CD4-positive, CD25-positive, alpha-beta regulatory T cell (primary cell): ENCODE data around the gene TTC13. TPM values are rescaled to one million over a fixed set of nuclear protein-coding genes. Genes with fewer than 3 reads are reported as not detected.
"Not testable (repeated sequence)": the region's sequence is repeated elsewhere in the genome, so short reads cannot be mapped to it uniquely, and the experiment has no call there.

Experiments
- ATAC-seq, 2 donors: fragments of 150-1000 bp; cut with Tn5 transposase; one replicate each; pipeline ENCODE4 v1.10.0; 2021; ENCODE audit warnings: low read depth in 2 of 2, moderate number of reproducible peaks in 2 of 2, moderate library complexity in 1 of 2
- DNase-seq, 3 donors: peaks; one replicate each; pipeline versions ENCODE4 v3.0.0 to v3.0.0-alpha.2; 2012 to 2022; ENCODE audit warnings: mixed read lengths in 1 of 3
- H3K27ac ChIP-seq: one replicate; pipeline ENCODE4 v1.7.0; 2013; ENCODE audit warnings: mild to moderate bottlenecking, low read length; ENCODE audit not compliant: insufficient read depth, poor library complexity, severe bottlenecking
- H3K27me3 ChIP-seq: one replicate; pipeline ENCODE4 v1.7.0; 2013; ENCODE audit warnings: low read length; ENCODE audit not compliant: control insufficient read depth, insufficient read depth
- H3K36me3 ChIP-seq: one replicate; pipeline ENCODE4 v1.7.0; 2013; ENCODE audit warnings: mild to moderate bottlenecking, low read length, moderate library complexity; ENCODE audit not compliant: control insufficient read depth, insufficient read depth
- H3K4me1 ChIP-seq: 2 replicates; pipeline ENCODE4 v1.7.0; 2013; ENCODE audit warnings: mild to moderate bottlenecking, low read length; ENCODE audit not compliant: insufficient read depth, control insufficient read depth, poor library complexity, severe bottlenecking
- H3K4me3 ChIP-seq: one replicate; pipeline ENCODE4 v1.7.0; 2013; ENCODE audit warnings: low read depth, mild to moderate bottlenecking, low read length, moderate library complexity
- H3K9me3 ChIP-seq, 2 experiments: 1 replicate in 1 of 2; 2 replicates in 1 of 2; pipeline ENCODE4 v1.7.0; 2013; ENCODE audit warnings: low read length in 2 of 2, mild to moderate bottlenecking in 1 of 2, moderate library complexity in 1 of 2; ENCODE audit not compliant: control insufficient read depth in 2 of 2
- H3K27ac Mint-ChIP-seq, 3 donors: one replicate each; pipeline ENCODE4 v1.8.0; 2020 to 2022; ENCODE audit warnings: mild to moderate bottlenecking in 3 of 3, mixed read lengths in 3 of 3, moderate library complexity in 2 of 3
- H3K27me3 Mint-ChIP-seq: one replicate; pipeline ENCODE4 v1.8.0; 2022; ENCODE audit warnings: mild to moderate bottlenecking, mixed read lengths
- H3K36me3 Mint-ChIP-seq: one replicate; pipeline ENCODE4 v1.8.0; 2020; ENCODE audit warnings: mixed read lengths
- H3K4me1 Mint-ChIP-seq, 4 donors: one replicate each; pipeline ENCODE4 v1.8.0; 2020 to 2022; ENCODE audit warnings: mixed read lengths in 4 of 4, mild to moderate bottlenecking in 1 of 4
- H3K4me3 Mint-ChIP-seq, 4 donors: one replicate each; pipeline ENCODE4 v1.8.0; 2020 to 2022; ENCODE audit warnings: mild to moderate bottlenecking in 4 of 4, mixed read lengths in 4 of 4, moderate library complexity in 3 of 4
- H3K9me3 Mint-ChIP-seq, 7 donors: one replicate each; pipeline ENCODE4 v1.8.0; 2020 to 2022; ENCODE audit warnings: mixed read lengths in 7 of 7, mild to moderate bottlenecking in 3 of 7, moderate library complexity in 2 of 7
- polyA plus RNA-seq, 4 donors: library from polyadenylated mRNA; unstranded; fragments of 300-500 nt; fragmentation: Illumina TruSeq; gene quantifications; one replicate each; pipeline ENCODE4 v1.2.3, GENCODE V29; 2021
- total RNA-seq: library from RNA; stranded (reverse); gene quantifications from one replicate; pipeline ENCODE4 v1.2.3, GENCODE V29; 2022

TTC13 gene
- total and polyA plus RNA-seq, 5 donors from 2014 or later: 8.9 to 40.5 (median 11.6) TPM

GRCh38 chr1:231011360-231011759 lies 32.7 kb upstream of the TTC13 start:
- Mint-ChIP-seq H3K27ac (no peak overlapping the region), H3K4me1 (no peaks in the 10 kb centered on the region), H3K9me3 (peaks cover 0 to 16% (median 8%) of the 10 kb centered on the region in 7 donors), H3K36me3 (no peaks in the 10 kb centered on the region), H3K4me3 (no peak overlapping the region), H3K27me3 (no peaks in the 10 kb centered on the region)
- Histone ChIP-seq H3K27ac (no peak overlapping the region), H3K27me3 (peaks cover 5% of the 10 kb centered on the region), H3K9me3 (peaks cover 0 to 3% of the 10 kb centered on the region in 2 experiments), H3K4me3 (no peak overlapping the region), H3K4me1 (no peaks in the 10 kb centered on the region), H3K36me3 (no peaks in the 10 kb centered on the region)
- ATAC-seq: no peak
- DNase-seq: no peak

GRCh38 chr1:231007535-231007934 lies 28.9 kb upstream of the TTC13 start:
- not testable (repeated sequence) for ATAC-seq, H3K4me3 Mint-ChIP-seq, H3K27me3 Mint-ChIP-seq, DNase-seq, H3K36me3 ChIP-seq, H3K27me3 ChIP-seq, H3K4me1 Mint-ChIP-seq, H3K4me3 ChIP-seq, H3K36me3 Mint-ChIP-seq, H3K27ac ChIP-seq, H3K4me1 ChIP-seq, H3K27ac Mint-ChIP-seq
- H3K9me3 Mint-ChIP-seq: peaks cover 7 to 49% (median 24%) of the 10 kb centered on the region in 7 donors
- H3K9me3 ChIP-seq: peaks cover 20 to 21% of the 10 kb centered on the region in 2 experiments

GRCh38 chr1:231001892-231002291 lies 23.2 kb upstream of the TTC13 start:
- ATAC-seq (no peak), DNase-seq (no peak)
- H3K9me3 Mint-ChIP-seq: peaks cover 0 to 42% (median 19%) of the 10 kb centered on the region in 7 donors
- H3K4me3 Mint-ChIP-seq: no peak overlapping the region
- no peak overlapping the region for H3K27ac Mint-ChIP-seq
- Histone ChIP-seq H3K4me3 (no peak overlapping the region), H3K27me3 (no peaks in the 10 kb centered on the region), H3K4me1 (no peaks in the 10 kb centered on the region), H3K36me3 (peaks cover 50% of the 10 kb centered on the region), H3K27ac (no peak overlapping the region), H3K9me3 (peaks cover 20 to 21% of the 10 kb centered on the region in 2 experiments)
- no peaks in the 10 kb centered on the region for H3K4me1 Mint-ChIP-seq
- H3K27me3 Mint-ChIP-seq: no peaks in the 10 kb centered on the region
- H3K36me3 Mint-ChIP-seq: peaks cover 5% of the 10 kb centered on the region

GRCh38 chr1:231000639-231001038 lies 22.0 kb upstream of the TTC13 start:
- H3K27ac ChIP-seq: no peak overlapping the region
- no peak for ATAC-seq
- H3K9me3 ChIP-seq: peaks cover 18 to 21% of the 10 kb centered on the region in 2 experiments
- no peak overlapping the region for H3K4me3 ChIP-seq
- H3K36me3 ChIP-seq: peaks cover 58% of the 10 kb centered on the region
- H3K36me3 Mint-ChIP-seq: peaks cover 11% of the 10 kb centered on the region
- H3K27me3 Mint-ChIP-seq: no peaks in the 10 kb centered on the region
- H3K27me3 ChIP-seq: no peaks in the 10 kb centered on the region
- H3K4me3 Mint-ChIP-seq: no peak overlapping the region
- no peak for DNase-seq
- no peaks in the 10 kb centered on the region for H3K4me1 ChIP-seq
- H3K9me3 Mint-ChIP-seq: peaks cover 0 to 29% (median 17%) of the 10 kb centered on the region in 7 donors
- H3K27ac Mint-ChIP-seq: no peak overlapping the region
- H3K4me1 Mint-ChIP-seq: no peaks in the 10 kb centered on the region

- Mint-ChIP-seq H3K9me3 (peaks cover 0 to 26% (median 15%) of the 10 kb centered on the region in 7 donors), H3K36me3 (peaks cover 11% of the 10 kb centered on the region), H3K27me3 (no peaks in the 10 kb centered on the region), H3K27ac (no peak overlapping the region), H3K4me3 (no peak overlapping the region), H3K4me1 (no peaks in the 10 kb centered on the region)
- H3K27ac ChIP-seq: no peak overlapping the region
- no peak overlapping the region for H3K4me3 ChIP-seq
- H3K27me3 ChIP-seq: no peaks in the 10 kb centered on the region
- ATAC-seq (no peak), DNase-seq (no peak)
- peaks cover 58% of the 10 kb centered on the region for H3K36me3 ChIP-seq
- peaks cover 18 to 21% of the 10 kb centered on the region in 2 experiments for H3K9me3 ChIP-seq
- H3K4me1 ChIP-seq: no peaks in the 10 kb centered on the region
These were observed 21.5 kb upstream of the TTC13 start for GRCh38 chr1:231000201-231000600.

- Histone ChIP-seq H3K27ac (no peak overlapping the region), H3K9me3 (no peaks in the 10 kb centered on the region), H3K4me3 (no peak overlapping the region), H3K36me3 (peaks cover 65% of the 10 kb centered on the region), H3K4me1 (no peaks in the 10 kb centered on the region), H3K27me3 (no peaks in the 10 kb centered on the region)
- peaks cover 22% of the 10 kb centered on the region for H3K36me3 Mint-ChIP-seq
- H3K27me3 Mint-ChIP-seq: no peaks in the 10 kb centered on the region
- ATAC-seq (no peak), DNase-seq (no peak)
- no peak overlapping the region for H3K27ac Mint-ChIP-seq
- H3K4me3 Mint-ChIP-seq: no peak overlapping the region
- no peaks in the 10 kb centered on the region for H3K9me3 Mint-ChIP-seq
- H3K4me1 Mint-ChIP-seq: peaks cover 0 to 9% (median 4%) of the 10 kb centered on the region in 4 donors
These were observed 16.2 kb upstream of the TTC13 start for GRCh38 chr1:230994860-230995259.

GRCh38 chr1:230992100-230992774 lies 13.6 kb upstream of the TTC13 start:
- H3K36me3 Mint-ChIP-seq: peaks cover 34% of the 10 kb centered on the region
- no peak overlapping the region for H3K27ac Mint-ChIP-seq
- ATAC-seq: no peak
- Histone ChIP-seq H3K9me3 (no peaks in the 10 kb centered on the region), H3K4me3 (no peak overlapping the region), H3K27ac (no peak overlapping the region), H3K4me1 (no peaks in the 10 kb centered on the region), H3K36me3 (peaks cover 44% of the 10 kb centered on the region), H3K27me3 (no peaks in the 10 kb centered on the region)
- no peak for DNase-seq
- H3K9me3 Mint-ChIP-seq: no peaks in the 10 kb centered on the region
- no peak overlapping the region for H3K4me3 Mint-ChIP-seq
- H3K4me1 Mint-ChIP-seq: peaks cover 4 to 12% (median 9%) of the 10 kb centered on the region in 4 donors
- no peaks in the 10 kb centered on the region for H3K27me3 Mint-ChIP-seq

GRCh38 chr1:230987448-230987847 lies 8.8 kb upstream of the TTC13 start:
- DNase-seq (no peak), ATAC-seq (no peak)
- Histone ChIP-seq H3K36me3 (peaks cover 24% of the 10 kb centered on the region), H3K4me3 (no peak overlapping the region), H3K9me3 (no peaks in the 10 kb centered on the region), H3K27ac (no peak overlapping the region), H3K4me1 (no peaks in the 10 kb centered on the region), H3K27me3 (no peaks in the 10 kb centered on the region)
- Mint-ChIP-seq H3K27ac (no peak overlapping the region), H3K36me3 (peaks cover 35% of the 10 kb centered on the region), H3K27me3 (no peaks in the 10 kb centered on the region), H3K9me3 (no peaks in the 10 kb centered on the region), H3K4me1 (peaks cover 12 to 30% (median 19%) of the 10 kb centered on the region in 4 donors), H3K4me3 (no peak overlapping the region)
